Activated CD8-positive, alpha-beta memory T cell treated with anti-CD3 and anti-CD28 coated beads, Interleukin-2, amount 50 U/mL, for 4 hours (primary cell): ENCODE data around the gene TECTA.
"Not testable (repeated sequence)": the region's sequence is repeated elsewhere in the genome, so short reads cannot be mapped to it uniquely, and the experiment has no call there.

Experiments used
- DNase-seq: peaks from one replicate; pipeline ENCODE4 v3.0.0-alpha.2; 2020

Gene TECTA

DNA sequence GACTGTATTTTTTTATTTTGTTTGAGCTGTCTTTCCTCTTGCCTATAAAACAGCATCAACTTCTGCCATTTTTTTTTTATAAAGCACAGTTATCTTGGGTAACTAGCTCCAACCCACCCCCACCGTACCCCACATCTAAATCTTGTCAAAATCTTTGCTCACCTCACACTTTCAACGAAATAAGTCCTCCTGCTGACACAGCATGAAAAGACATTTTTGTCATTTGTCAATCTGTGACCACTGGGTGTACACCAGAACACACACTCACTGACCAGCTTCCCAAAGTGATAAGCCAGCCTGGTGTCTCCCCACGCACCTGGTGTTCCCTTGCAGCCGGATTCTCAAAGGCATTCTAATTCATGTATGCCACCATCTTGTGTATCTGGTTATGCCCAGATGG, 1.7 kb upstream of the TECTA start:
- DNase-seq = no peak

- DNase-seq = no peak
These were observed 1.2 kb upstream of the TECTA start for GRCh38 chr11:121099885-121100284.

DNA sequence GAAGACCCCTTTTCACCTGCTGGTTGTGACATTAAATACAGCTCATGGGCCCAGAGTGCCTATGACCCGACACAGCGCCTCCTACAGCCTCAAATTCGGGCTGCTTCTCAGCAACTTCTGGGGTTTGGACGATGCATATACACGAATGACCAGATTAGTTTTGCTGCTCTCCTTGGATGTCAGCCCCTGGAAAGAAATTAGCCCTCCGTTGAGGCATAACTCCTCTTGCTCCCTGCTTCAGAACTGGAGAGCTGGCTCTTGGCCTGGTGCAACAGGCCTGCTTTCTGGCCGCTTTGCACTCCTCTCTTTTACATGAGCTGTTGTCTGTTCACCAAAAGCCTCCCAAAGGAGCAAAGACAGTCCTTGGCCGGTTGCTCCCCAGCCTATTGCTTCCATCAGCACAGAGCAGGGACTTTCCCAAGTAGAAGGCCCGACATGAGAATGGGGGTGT, 3.3 kb downstream of the TECTA start:
- no peak for DNase-seq

GRCh38 chr11:121105063-121105480, 4.0 kb downstream of the TECTA start:
- DNase-seq = no peak

DNA sequence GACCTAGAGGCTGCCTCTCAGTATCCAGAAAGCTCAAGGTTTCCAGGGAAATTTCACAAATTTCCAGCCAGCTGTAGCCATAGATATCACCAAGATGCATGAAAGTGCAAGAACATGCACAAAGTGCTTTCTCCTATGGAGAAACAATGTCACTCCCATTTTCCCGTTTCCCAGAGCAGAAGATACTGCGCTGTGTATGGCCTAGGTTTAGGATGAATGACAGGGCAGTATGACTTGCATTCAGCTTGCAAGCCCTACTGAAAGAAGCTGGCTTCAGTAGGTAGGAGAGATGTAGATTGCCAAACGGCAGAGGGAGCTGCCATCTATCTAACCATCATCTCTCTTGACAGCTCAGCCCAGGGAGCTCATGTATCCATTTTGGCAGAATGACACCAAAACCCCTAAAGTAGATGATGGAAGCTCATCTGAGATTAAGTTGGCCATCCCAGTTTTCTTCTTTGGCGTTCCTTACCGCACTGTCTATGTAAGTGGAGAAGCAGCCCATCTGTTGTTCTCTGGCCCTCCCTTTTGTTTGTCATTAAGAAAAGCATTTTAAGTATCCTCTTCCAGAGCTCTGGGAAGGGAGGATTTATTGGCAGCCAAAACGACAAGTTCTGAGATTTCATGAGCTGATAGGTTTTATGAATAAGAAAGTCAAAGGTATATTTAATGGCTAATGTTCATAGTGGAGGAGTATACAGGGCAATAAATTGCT, 4.6 kb downstream of the TECTA start:
- no peak for DNase-seq

DNA sequence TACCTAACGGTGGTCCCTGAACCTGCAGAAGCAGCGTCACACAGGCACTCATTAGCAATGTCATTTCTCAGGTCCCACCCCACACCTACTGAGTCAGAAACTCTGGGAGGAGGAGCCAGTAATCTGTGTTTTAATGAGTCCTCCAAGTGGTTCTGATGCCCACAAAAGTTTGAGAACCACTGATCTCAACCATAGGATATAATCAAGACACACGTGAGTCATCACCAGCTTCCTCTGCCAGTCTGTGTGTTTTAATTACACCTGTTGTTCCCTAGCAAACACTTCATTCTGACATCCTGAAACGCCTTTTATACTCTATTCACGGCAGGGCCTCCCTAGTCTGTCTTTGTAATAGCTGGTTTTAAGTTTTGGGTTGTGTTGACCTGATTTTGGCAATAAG, 5.8 kb downstream of the TECTA start:
- no peak for DNase-seq

DNA sequence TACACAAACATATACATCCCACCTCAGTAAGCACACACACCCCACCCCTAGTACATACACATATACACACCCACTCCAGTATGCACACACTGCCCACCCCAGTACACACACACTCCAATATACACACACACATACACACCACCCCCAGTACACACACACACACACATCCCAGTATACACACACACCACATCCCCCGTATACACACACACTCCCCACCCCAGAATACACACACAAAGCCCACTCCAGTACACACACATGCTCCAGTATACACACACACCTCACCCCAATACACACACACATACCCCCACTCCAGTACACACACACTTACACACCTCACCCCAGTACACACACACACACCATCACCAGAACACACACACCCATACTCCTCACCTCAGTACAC, 7.4 kb downstream of the TECTA start:
- DNase-seq = no peak

GRCh38 chr11:121109471-121109870, 8.4 kb downstream of the TECTA start:
- DNase-seq = no peak

DNA sequence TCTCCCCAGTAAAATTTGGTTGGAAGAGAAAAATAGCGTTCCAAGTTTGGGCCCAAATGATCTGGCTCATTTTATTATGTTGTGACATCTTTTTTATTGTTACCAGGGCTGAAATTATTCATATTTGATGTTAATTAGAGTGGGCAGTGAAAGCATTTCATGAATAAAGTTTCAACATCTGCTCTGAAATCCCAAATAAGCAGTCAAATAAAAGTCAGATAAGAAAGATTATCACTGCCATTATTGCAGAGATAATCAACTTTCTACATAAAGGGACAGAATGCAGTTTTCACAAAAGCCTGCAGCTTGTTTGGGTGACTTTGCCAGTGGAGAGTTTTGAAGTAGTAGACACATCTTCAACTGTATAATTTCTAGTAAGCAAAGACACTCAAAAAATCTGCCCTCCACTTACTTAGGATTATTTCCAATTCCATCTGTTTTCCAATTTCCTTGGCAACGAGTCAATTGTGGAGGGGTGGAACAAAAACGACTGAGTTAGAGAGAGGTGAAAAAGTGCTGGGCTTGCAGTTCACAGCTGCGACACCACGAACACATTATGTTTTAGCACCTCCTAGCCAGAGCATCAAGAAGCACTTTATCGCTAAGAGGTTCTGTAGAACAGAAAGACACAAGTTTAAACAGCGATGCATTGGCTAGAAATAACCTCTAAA, 9.0 kb downstream of the TECTA start:
- no peak for DNase-seq

DNA sequence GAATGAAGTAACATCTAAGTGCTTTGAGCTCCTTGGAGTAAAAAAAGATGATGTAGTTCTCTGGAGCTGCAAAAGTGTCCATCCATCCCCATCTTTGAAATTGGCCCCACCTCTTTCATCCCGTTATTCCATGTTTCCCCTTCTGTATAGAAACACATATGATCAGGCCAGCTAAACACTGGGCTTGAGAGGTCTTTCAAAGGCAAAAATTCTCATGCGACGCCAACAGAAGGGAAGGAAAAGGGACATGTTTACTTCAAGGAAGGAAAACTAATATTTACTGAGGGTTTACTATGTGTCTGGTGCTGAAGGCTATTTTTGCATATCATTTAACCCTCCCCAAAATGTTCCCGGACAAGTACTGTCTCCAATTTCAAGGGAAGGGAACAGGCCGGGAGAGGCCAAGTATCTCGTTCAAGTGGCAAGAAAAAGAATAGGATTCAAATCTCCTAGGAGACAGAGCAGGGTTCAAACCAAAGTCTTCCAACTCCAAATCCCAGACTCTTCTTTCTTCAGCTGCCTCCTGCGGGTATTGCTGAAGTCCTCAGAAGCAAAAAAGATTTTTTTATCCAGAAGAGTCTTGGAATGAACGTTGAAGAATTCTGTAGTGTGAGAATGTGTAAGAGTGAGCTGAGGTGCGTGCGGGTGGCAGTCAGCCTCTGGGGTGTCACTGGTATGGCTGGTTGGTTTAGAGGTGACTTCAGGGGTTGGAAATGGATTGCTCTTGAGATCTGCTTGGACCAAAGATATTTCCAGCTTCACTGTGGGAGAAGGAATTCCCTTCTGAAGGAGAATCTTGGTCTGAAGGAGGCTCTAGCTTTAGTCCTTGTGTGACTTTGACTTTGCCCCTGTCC, 10.1 kb downstream of the TECTA start:
- DNase-seq = no peak

GRCh38 chr11:121112498-121113455, 11.7 kb downstream of the TECTA start:
- DNase-seq = no peak

- no peak for DNase-seq
These were observed 12.6 kb downstream of the TECTA start for GRCh38 chr11:121113611-121114010.

DNA sequence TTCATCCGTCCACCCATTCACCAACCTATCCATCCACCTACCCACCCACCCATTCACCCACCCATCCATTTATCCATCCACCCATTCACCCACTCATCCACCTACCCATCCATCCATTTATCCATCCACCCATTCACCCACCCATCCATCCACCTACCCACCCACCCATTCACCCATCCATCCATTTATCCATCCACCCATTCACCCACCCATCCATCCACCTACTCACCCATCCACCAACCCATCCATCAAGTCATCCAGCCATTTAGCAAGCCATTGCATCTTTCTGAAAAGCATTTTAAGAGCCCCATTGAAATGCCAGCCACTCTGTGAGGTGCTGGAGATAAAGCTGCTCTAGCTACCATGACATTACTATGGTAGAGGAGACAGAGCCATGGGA, 14.0 kb downstream of the TECTA start:
- DNase-seq = not testable (repeated sequence)

- DNase-seq = no peak
These were observed 16.7 kb downstream of the TECTA start for GRCh38 chr11:121117788-121118187.

- no peak for DNase-seq
These were observed 18.4 kb downstream of the TECTA start for GRCh38 chr11:121119440-121119839.

DNA sequence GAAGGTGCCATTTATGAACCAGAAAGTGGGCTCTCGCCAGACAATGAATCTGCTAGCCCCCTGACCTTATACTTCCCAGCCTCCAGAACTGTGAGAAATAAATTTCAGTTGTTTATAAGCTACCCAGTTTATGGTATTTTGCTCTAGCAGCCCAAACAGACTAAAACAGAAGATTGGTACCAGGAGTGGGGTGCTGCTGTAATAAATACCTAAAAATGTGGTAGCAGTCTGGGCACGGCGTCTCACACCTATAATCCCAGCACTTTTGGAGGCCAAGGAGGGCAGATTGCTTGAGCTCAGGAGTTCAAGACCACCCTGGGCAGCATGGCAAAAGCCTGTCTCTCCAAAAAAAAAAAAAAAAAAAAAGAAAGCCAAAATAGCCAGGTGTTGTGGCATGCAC, 21.3 kb downstream of the TECTA start:
- no peak for DNase-seq

DNA sequence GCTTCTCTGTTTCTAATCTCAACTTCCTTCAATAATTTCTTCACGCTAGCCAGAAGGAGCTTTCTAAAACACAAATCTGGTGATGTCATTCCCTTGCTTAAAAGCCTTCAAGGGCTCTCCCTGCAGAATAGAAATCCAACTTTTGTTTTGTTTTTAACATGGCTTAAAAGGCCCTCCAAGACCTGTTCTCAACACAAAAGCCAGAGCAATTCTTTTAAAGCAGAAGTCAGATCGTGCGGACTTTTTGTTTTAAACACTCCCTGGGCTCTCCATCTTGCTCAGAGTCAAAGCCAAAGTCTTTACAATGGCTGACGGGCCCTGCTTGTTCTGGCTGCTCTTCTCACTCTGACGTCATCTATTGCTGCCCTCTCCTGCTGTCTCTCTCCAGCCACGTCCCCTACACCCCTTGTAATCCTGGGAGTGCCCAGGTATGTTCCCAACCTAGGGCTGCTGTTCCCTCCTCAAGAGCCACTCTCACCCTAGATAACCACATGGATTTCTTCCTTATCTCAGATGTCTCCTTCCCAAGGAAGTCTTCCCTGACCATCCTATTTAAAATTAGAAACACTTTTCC, 22.5 kb downstream of the TECTA start:
- no peak for DNase-seq

DNA sequence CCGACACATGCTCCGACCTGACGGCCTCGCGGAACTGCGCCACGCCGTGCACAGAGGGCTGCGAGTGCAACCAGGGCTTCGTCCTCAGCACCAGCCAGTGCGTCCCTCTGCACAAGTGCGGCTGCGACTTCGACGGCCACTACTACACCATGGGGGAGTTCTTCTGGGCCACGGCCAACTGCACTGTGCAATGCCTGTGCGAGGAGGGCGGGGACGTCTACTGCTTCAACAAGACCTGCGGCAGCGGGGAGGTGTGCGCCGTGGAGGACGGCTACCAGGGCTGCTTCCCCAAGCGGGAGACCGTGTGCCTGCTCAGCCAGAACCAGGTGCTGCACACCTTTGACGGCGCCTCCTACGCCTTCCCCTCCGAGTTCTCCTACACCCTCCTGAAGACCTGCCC, 26.8 kb downstream of the TECTA start:
- no peak for DNase-seq

GRCh38 chr11:121129362-121130340, 28.6 kb downstream of the TECTA start:
- DNase-seq = no peak

DNA sequence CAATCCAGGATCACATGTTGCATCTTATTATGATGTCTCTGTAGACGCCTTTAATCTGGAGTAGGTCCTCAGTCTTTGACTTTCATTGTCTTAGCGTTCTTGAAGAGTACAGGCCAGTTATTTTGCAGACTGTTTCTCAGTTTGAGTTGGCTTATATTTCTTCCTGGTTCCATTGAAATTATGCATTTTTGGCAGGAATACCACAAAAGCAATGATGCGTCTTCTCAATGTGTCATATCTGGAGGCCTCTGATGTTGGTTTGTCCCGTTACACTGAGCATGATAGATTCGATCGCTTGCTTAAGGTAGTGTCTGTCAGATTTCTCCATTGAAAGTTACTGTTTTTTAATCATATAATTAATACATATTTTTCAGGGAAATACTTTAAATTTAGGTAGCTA, 30.6 kb downstream of the TECTA start:
- no peak for DNase-seq
